HG03354 (cell line): Measurements from ENCODE around the gene RC3H1.
A peak's percentile ranks its signal among the peaks of the same experiment; 100 is the strongest.
"Not testable (repeated sequence)": the region's sequence is repeated elsewhere in the genome, so short reads cannot be mapped to it uniquely, and the experiment has no call there.

Experiments
- ATAC-seq: cut with Tn5 transposase; IDR thresholded peaks from one replicate; pipeline ENCODE4 v1.9.1; 2021; ENCODE audit warnings: mild to moderate bottlenecking; ENCODE audit not compliant: unreplicated experiment, poor library complexity, severe bottlenecking

RC3H1 gene, protein sequence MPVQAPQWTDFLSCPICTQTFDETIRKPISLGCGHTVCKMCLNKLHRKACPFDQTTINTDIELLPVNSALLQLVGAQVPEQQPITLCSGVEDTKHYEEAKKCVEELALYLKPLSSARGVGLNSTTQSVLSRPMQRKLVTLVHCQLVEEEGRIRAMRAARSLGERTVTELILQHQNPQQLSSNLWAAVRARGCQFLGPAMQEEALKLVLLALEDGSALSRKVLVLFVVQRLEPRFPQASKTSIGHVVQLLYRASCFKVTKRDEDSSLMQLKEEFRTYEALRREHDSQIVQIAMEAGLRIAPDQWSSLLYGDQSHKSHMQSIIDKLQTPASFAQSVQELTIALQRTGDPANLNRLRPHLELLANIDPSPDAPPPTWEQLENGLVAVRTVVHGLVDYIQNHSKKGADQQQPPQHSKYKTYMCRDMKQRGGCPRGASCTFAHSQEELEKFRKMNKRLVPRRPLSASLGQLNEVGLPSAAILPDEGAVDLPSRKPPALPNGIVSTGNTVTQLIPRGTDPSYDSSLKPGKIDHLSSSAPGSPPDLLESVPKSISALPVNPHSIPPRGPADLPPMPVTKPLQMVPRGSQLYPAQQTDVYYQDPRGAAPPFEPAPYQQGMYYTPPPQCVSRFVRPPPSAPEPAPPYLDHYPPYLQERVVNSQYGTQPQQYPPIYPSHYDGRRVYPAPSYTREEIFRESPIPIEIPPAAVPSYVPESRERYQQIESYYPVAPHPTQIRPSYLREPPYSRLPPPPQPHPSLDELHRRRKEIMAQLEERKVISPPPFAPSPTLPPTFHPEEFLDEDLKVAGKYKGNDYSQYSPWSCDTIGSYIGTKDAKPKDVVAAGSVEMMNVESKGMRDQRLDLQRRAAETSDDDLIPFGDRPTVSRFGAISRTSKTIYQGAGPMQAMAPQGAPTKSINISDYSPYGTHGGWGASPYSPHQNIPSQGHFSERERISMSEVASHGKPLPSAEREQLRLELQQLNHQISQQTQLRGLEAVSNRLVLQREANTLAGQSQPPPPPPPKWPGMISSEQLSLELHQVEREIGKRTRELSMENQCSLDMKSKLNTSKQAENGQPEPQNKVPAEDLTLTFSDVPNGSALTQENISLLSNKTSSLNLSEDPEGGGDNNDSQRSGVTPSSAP

DNA sequence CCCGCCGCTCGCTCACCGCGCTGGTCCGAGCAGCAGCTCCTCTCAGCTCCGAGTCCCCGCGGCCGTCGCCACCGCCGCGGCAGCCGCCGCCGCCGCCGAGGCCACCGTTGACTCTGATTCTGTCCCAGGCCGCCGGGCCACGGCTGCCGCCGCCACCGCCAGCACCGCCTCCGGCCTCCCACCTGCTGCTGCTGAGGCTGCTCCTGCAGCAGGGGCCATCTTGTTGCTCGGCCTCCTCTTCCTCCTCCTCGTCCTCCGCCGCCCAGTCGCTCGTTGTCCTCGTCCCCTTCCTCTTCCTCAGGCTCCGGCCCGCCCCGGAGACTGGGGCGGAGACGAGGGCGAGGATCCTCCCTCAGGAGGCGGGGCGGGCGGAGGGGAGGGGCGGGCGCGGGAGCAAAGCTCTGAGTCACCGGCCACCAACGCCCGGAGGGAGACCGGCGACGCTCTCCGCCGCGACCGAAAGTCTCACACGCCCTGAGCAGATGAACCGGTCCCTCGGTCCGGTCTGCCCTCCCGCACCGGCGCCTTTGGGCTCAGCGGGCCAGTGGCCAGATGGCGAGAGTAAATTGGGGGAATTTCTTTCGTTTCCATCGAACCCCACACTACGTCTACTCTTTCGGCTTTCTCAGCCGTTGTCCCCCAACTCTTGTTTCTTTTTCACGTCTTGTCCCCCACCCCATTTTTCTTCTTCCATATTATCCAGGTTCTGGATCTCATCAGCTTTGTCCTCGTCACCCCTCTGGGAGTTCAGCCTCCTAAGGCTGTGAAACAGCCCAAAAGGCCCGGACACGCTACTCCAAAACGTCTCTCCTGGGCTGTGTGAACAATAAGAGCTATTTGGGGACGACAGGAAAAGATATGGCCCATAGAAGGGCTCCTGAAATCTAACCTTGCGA is at the start of gene RC3H1:
TSS of gene RC3H1 (minus strand) at position 278 of the 896 bp plus-strand sequence. CDS start 29,372 bp downstream, outside the sequence.
- peak; percentile 87 for ATAC-seq

DNA sequence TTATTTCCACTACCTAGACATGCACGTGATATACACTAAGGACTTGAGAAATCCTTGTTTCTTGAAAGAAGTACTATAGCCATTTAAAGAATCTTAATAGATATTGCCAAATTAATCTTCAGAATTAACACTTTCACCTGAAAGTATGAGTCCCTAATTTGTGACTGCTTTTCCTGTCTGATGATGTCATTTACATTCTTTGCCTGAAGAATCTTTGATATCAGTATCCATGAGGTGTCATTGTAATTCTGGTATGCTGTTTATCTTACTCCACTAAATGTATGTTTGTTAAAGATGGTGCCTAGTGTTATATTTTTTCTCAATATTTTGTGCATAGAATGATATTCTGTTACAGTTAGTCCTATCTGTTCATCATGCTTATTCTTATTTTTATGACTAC is 48.5 kb upstream of the RC3H1 start:
- no peak for ATAC-seq

- ATAC-seq = no peak
Observed at GRCh38 chr1:174068000-174068399, 45.8 kb upstream of the RC3H1 start.

GRCh38 chr1:174060090-174060489 is 37.9 kb upstream of the RC3H1 start:
- no peak for ATAC-seq

DNA sequence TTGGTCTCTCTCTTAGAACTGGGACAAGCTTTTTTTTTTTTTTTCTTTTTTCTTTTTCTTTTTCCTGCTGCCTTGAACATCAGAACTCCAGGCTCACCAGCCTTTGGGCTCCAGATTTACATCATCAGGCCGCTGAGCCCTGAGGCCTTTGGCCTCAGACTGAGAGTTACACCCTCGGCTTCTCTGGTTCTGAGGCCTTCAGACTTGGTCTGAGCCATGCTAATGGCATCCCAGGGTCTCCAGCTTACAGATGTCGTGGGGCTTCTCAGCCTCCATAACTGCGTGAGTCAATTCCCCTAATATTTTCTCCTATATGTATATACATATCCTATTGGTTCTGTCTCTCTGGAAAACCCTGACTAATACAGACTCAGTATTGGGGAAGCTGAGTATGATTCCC is 36.5 kb upstream of the RC3H1 start:
- ATAC-seq = no peak

GRCh38 chr1:174056609-174057008 is 34.5 kb upstream of the RC3H1 start:
- ATAC-seq = not testable (repeated sequence)

GRCh38 chr1:174055797-174056196 is 33.6 kb upstream of the RC3H1 start:
- not testable (repeated sequence) for ATAC-seq

- no peak for ATAC-seq
Observed at GRCh38 chr1:174053826-174054225, 31.7 kb upstream of the RC3H1 start.

DNA sequence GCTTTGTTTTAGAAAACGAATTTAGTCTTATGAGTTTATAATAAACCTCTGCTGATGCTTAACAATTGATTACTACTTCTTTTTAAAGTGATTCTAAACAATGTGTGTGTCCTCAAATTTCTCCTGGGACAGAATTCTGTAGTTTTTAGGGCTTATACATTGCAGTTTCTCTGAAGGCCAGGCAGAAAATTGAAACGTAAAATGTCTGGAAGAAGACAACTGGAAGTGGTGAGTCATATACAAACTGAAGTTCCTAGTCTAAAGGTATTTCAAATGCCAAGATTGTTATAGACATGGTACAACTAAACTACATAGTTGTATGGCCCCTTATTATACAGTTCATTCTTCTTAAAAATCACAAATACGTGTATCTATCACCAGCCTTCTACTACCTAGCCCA is 30.5 kb upstream of the RC3H1 start:
- no peak for ATAC-seq

DNA sequence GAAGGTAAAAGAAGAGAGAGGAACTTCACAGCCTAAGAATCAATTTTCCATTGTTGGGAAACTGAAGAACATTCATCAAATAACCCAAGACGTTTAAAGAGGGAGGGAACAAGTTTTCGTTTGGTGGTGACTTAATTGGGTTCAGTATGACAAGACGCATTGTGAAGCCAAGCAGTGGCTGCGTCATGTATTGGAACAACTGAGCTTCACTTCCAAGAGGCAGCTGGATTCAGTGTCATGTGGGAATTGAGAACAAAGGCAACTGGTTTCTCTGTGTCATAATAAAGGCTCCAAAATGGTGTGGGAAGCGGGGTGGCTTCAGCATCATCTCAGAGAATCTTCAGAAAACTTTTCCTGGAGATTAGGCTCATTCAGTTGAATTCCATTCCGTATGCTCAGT is 29.8 kb upstream of the RC3H1 start:
- no peak for ATAC-seq

- ATAC-seq = no peak
Observed at GRCh38 chr1:174049514-174049913, 27.4 kb upstream of the RC3H1 start.

- no peak for ATAC-seq
Observed at GRCh38 chr1:174044418-174045222, 22.5 kb upstream of the RC3H1 start.

- ATAC-seq = not testable (repeated sequence)
Observed at GRCh38 chr1:174042509-174042908, 20.4 kb upstream of the RC3H1 start.

GRCh38 chr1:174041369-174041768 is 19.2 kb upstream of the RC3H1 start:
- no peak for ATAC-seq

GRCh38 chr1:174040387-174040786 is 18.2 kb upstream of the RC3H1 start:
- no peak for ATAC-seq

GRCh38 chr1:174039027-174039426 is 16.9 kb upstream of the RC3H1 start:
- ATAC-seq = no peak

DNA sequence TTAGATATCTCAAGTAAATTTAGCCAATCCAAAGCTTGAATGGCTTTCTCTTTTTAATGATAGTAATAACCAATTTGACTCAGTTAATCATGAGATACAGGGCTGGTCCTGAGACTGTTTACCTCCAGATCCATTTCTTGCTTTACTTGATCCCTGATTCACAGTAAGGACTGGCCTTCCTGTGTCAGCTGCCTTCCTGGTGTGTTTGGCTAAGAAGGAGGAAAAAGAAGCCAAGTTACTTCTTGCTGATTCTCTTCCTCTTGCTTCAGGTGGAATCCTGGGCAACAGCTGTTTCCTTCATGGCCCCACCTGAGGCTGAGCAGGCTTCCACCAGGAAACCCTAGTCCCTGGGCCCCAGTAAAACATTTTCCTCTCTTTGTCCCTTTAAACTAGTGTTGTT is 14.6 kb upstream of the RC3H1 start:
- no peak for ATAC-seq

DNA sequence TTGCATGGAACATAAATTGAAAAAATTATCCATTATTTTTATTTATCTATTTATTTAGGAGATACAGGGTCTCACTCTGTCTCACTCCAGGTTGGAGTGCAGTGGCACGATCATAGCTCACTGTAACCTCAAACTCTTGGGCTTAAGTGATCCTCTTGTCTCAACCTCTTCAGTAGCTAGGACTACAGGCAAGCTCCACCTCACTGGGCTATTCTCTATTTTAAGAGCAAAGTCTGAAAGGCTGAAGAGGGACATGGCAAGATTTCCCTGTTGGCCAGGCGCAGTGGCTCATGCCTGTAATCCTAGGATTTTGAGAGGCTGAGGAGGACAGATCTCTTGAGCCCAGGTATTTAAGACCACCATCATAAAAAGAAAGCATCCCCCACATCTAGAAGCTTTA is 14.0 kb upstream of the RC3H1 start:
- no peak for ATAC-seq
